Measurements from ENCODE around the gene GAPT. TPM values are rescaled to one million over a fixed set of nuclear protein-coding genes. Genes with fewer than 3 reads are reported as not detected.

Gene GAPT
- total and polyA plus RNA-seq, 4 donors = 0.17 to 2.5 (median 0.94) TPM

DNA sequence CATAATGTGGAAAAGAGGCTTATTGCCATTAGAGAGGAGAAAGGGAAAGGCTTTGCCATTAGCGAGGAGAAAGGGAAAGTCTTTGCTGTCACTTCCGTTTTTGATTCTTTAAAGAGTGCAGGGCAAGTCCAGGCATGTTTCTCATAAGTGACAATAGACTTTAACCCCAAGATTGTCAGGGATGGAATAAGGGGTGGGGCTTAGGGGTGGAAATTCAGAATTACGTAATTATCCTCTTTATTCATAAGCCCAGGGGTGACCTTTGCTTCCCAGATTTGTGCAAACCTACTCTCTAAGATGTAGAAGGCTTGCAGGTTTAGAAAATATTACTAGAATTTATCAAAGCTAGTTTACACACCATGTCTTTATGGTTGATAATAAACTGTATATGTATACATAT, 29.1 kb upstream of the GAPT start (continued):
- TF ChIP-seq FOXA2 (IDR thresholded peaks at IDR 0.05) (peak; percentile 62), RAD21 (IDR thresholded peaks at IDR 0.05) (no peak), HNF4A (conservative IDR thresholded peaks at IDR 0.05) (peak; percentile 98), HNF4G (IDR thresholded peaks at IDR 0.05) (peak; percentile 97)
- TF ChIP-seq, protein P1, sequence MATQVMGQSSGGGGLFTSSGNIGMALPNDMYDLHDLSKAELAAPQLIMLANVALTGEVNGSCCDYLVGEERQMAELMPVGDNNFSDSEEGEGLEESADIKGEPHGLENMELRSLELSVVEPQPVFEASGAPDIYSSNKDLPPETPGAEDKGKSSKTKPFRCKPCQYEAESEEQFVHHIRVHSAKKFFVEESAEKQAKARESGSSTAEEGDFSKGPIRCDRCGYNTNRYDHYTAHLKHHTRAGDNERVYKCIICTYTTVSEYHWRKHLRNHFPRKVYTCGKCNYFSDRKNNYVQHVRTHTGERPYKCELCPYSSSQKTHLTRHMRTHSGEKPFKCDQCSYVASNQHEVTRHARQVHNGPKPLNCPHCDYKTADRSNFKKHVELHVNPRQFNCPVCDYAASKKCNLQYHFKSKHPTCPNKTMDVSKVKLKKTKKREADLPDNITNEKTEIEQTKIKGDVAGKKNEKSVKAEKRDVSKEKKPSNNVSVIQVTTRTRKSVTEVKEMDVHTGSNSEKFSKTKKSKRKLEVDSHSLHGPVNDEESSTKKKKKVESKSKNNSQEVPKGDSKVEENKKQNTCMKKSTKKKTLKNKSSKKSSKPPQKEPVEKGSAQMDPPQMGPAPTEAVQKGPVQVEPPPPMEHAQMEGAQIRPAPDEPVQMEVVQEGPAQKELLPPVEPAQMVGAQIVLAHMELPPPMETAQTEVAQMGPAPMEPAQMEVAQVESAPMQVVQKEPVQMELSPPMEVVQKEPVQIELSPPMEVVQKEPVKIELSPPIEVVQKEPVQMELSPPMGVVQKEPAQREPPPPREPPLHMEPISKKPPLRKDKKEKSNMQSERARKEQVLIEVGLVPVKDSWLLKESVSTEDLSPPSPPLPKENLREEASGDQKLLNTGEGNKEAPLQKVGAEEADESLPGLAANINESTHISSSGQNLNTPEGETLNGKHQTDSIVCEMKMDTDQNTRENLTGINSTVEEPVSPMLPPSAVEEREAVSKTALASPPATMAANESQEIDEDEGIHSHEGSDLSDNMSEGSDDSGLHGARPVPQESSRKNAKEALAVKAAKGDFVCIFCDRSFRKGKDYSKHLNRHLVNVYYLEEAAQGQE (IDR thresholded peaks at IDR 0.05) = peak; percentile 83

DNA sequence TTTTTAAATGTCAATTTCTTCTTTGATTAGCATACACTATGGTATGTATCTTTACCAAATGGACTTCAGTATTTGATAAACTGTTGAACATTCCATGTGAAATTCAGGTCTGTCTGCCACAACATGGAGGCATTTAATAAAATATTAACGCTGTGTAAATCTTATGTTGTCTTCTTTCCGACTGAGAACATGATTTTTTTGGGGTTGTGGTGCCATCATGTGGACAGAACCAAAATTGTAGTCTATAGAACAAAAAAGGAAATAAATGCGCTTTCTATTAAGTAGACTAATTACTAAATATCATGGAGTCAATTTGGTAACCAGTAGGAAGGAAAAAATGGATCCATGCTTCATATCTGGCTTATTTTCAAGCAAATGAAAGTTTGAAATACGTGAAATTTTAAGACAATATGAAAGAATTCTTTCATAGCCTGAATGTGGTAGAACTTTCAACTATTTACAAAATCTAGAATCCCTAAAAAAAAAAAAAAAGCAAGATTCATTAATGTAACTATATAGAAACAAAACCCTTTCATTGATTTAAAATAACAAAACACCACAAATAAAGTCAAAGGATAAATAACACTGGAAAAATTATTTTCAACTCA, 28.5 kb upstream of the GAPT start:
- Histone ChIP-seq H3K4me1 (ENCODE audit: control insufficient read depth in 4 of 4, insufficient read depth in 4 of 4, low read length in 3 of 4) (peaks cover 0 to 17% (median 12%) of the 10 kb centered on the region in 4 donors), H3K9ac (ENCODE audit: low read depth in 1 of 2, low read length in 2 of 2) (peak overlapping the region in 1 of 2 donors; percentile 70), H3K27me3 (ENCODE audit: control insufficient read depth in 4 of 4, insufficient read depth in 4 of 4, low read length in 3 of 4) (no peaks in the 10 kb centered on the region), H3K4me3 (ENCODE audit: low read depth in 1 of 3, low read length in 3 of 3) (no peak overlapping the region), H3K36me3 (ENCODE audit: control insufficient read depth in 4 of 4, insufficient read depth in 3 of 4, low read depth in 1 of 4, low read length in 3 of 4) (peaks cover 0 to 1% (median under 1%) of the 10 kb centered on the region in 4 donors), H3K9me3 (ENCODE audit: control insufficient read depth in 4 of 4, low read length in 3 of 4) (no peaks in the 10 kb centered on the region), H3K27ac (ENCODE audit: low read depth in 1 of 2, low read length in 2 of 2) (peak overlapping the region; percentile 87 to 99)
- TF ChIP-seq, protein P1 (IDR thresholded peaks at IDR 0.05) = no peak
- TF ChIP-seq SP1 (IDR thresholded peaks at IDR 0.05) (no peak), TAF1 (conservative IDR thresholded peaks at IDR 0.05) (peak; percentile 34), YY1 (IDR thresholded peaks at IDR 0.05) (peak; percentile 86), EGR1 (IDR thresholded peaks at IDR 0.05; ENCODE audit: low read depth in 2 of 2) (no peak), RXRA (IDR thresholded peaks at IDR 0.05) (no peak), NR2F2 (IDR thresholded peaks at IDR 0.05) (no peak), JUND (IDR thresholded peaks at IDR 0.05) (no peak), FOXA2 (IDR thresholded peaks at IDR 0.05) (no peak), HNF4G (IDR thresholded peaks at IDR 0.05) (no peak), RAD21 (IDR thresholded peaks at IDR 0.05) (peak; percentile 88 to 91), GABPA (IDR thresholded peaks at IDR 0.05 in 1 of 2, conservative IDR thresholded peaks at IDR 0.05 in 1 of 2) (no peak), HNF4A (conservative IDR thresholded peaks at IDR 0.05) (no peak)
- TF ChIP-seq, protein P2, sequence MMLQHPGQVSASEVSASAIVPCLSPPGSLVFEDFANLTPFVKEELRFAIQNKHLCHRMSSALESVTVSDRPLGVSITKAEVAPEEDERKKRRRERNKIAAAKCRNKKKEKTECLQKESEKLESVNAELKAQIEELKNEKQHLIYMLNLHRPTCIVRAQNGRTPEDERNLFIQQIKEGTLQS (IDR thresholded peaks at IDR 0.05) = no peak
- TF ChIP-seq, protein P3, sequence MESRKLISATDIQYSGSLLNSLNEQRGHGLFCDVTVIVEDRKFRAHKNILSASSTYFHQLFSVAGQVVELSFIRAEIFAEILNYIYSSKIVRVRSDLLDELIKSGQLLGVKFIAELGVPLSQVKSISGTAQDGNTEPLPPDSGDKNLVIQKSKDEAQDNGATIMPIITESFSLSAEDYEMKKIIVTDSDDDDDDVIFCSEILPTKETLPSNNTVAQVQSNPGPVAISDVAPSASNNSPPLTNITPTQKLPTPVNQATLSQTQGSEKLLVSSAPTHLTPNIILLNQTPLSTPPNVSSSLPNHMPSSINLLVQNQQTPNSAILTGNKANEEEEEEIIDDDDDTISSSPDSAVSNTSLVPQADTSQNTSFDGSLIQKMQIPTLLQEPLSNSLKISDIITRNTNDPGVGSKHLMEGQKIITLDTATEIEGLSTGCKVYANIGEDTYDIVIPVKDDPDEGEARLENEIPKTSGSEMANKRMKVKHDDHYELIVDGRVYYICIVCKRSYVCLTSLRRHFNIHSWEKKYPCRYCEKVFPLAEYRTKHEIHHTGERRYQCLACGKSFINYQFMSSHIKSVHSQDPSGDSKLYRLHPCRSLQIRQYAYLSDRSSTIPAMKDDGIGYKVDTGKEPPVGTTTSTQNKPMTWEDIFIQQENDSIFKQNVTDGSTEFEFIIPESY (IDR thresholded peaks at IDR 0.05) = no peak
- TF ChIP-seq, protein P4, sequence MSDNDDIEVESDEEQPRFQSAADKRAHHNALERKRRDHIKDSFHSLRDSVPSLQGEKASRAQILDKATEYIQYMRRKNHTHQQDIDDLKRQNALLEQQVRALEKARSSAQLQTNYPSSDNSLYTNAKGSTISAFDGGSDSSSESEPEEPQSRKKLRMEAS (IDR thresholded peaks at IDR 0.05) = no peak
- TF ChIP-seq, protein P5, sequence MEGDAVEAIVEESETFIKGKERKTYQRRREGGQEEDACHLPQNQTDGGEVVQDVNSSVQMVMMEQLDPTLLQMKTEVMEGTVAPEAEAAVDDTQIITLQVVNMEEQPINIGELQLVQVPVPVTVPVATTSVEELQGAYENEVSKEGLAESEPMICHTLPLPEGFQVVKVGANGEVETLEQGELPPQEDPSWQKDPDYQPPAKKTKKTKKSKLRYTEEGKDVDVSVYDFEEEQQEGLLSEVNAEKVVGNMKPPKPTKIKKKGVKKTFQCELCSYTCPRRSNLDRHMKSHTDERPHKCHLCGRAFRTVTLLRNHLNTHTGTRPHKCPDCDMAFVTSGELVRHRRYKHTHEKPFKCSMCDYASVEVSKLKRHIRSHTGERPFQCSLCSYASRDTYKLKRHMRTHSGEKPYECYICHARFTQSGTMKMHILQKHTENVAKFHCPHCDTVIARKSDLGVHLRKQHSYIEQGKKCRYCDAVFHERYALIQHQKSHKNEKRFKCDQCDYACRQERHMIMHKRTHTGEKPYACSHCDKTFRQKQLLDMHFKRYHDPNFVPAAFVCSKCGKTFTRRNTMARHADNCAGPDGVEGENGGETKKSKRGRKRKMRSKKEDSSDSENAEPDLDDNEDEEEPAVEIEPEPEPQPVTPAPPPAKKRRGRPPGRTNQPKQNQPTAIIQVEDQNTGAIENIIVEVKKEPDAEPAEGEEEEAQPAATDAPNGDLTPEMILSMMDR (IDR thresholded peaks at IDR 0.05; ENCODE audit: low read depth, low read length, missing input control) = peak; percentile 78
- DNase-seq (ENCODE audit: low spot score) = peak; percentile 39
- WGBS = 5% methylated on average over 4 of the region's 4 CpGs
